ENCODE data around the gene CYTH4.

Gene CYTH4

GRCh38 chr22:37273126-37273845 is 9.0 kb upstream of the CYTH4 start:
- no peak for DNase-seq

DNA sequence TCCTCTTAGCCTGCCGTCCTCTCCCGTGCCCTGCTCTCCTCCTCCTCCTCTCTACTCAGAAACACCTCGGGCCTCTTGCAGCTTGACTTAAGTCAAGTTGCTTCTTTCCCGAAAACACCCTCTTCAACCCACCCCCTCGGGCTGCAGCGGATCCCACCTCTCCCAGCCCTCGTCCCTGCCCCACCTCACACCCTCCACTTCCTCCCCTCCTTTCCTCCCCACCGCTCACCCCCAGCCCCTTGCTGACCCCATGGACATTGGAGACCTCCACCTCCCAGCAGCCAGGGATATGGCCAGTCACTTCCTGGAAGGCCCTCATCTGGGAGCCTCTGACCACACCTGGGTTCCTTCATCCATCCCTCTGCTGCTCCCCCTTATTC is 8.5 kb upstream of the CYTH4 start:
- DNase-seq: no peak

DNA sequence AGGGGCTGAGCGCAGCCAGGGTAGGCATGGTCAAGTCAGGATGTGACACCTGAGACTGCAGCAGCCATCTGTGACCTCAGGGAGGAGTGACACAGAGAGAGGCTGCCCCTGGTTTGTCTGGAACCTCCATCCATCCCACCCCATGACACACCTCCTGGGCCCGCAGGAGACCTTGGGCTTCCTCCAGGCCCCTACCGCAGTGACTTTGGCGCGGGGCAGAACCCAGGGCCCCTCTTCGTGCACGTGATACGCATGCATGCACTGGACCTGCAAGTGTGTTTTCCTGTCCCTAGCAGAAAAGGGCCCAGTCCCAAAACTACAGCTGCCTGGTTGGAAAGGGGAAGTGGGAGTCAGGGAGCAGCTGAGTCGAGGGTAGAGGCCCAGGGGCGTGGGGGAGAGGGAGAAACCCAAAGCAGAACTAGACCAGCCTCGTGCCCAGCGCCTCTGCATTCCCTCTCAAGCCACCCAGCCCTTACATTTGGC is 7.9 kb upstream of the CYTH4 start:
- DNase-seq: peak; percentile 42

- no peak for DNase-seq
Observed at GRCh38 chr22:37275134-37275533, 7.2 kb upstream of the CYTH4 start.

GRCh38 chr22:37275622-37276021 is 6.7 kb upstream of the CYTH4 start:
- no peak for DNase-seq

- no peak for DNase-seq
Observed at GRCh38 chr22:37276776-37277175, 5.5 kb upstream of the CYTH4 start.

DNA sequence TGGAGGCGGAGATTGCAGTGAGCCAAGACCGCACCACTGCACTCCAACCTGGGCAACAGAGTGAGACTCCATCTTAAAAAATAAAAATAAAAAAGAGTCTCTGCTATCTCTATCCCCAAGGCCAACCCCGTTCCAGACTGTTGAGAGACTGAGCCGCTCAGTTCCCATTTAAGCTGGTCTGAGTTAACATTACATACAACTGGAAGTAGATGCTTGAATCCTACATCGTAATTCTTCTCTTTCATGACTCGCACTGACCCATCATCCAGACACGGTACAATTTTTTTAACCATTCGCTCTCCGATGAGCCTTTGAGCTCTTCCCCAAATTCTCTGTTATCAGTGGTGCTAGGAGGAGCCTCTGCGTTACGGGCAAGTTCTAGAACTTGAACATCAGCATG is 4.9 kb upstream of the CYTH4 start:
- no peak for DNase-seq

DNA sequence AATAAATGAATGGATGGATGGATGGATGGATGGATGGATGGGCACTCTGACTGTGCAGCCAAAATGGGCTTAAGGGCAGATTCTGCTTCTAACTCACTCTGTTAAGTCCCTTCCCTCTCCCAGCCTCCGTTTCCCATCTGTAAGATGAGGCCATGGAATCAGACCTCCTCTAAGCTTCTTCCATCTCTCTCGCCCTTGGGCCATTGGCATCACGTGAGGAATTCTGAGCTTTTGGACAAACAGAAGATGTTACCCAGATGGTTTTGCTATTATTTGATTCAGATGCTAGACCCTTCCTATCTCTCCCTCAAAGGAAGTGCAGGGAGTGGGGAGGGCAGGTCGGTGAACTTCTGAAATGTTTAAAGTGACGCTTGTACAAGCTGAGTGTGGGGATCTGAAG is 4.0 kb upstream of the CYTH4 start:
- no peak for DNase-seq

- DNase-seq: no peak
Observed at GRCh38 chr22:37279331-37280181, 2.8 kb upstream of the CYTH4 start.

- DNase-seq: no peak
Observed at GRCh38 chr22:37280718-37281117, 1.6 kb upstream of the CYTH4 start.

DNA sequence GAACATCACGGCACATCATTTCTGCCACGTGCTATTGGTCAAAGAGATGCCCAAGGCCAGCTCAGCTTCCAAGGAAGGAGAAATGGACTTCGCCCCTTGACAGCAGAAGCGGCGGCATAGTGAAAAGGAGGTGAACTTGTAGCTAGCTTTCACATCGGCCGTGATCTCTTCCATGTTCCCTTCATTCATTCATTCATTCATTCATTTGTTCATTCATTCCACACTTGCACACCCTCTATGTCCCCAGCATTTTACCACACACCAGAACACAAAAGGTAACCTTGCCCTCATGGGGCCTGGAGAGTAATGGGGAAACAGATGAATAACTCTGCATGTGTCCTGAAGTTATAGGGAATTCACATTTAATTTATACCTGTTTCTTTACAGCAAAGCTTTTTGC is 1.1 kb upstream of the CYTH4 start:
- DNase-seq: no peak

GRCh38 chr22:37281646-37282384 is 493 bp upstream of the CYTH4 start:
- no peak for DNase-seq

DNA sequence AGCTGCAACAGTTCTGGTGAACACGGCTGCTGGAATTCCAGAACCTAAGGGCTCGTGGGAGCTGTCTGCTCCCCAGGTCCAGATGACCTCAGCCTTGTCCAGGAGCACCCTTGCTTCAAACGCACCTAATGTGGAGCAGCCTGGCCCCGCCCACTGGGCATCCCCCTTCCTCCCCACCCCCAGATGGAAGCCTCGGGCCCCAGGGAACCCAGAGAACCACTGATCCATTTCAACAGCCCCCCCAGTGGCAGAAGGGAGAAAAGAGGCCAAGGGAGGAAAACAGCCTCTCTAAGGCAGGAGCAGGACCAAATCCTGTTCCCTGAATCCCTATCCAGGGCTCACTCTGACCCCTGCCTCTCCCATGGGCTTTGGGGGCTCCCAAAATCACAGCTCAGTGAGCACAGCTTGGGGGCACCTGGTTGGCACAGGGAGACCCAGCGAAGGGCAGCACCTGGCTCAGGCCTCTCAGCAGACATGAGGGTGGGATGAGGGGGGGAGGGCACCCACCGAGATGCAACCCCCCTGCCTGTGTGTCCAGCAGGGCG is 1.2 kb downstream of the CYTH4 start:
- DNase-seq: no peak

GRCh38 chr22:37284126-37284804 is 2.0 kb downstream of the CYTH4 start:
- DNase-seq: no peak

- peak; percentile 51 for DNase-seq
Observed at GRCh38 chr22:37284805-37285355, 2.6 kb downstream of the CYTH4 start.

- no peak for DNase-seq
Observed at GRCh38 chr22:37285937-37286336, 3.6 kb downstream of the CYTH4 start.

GRCh38 chr22:37287550-37287951 is 5.2 kb downstream of the CYTH4 start:
- DNase-seq: no peak

DNA sequence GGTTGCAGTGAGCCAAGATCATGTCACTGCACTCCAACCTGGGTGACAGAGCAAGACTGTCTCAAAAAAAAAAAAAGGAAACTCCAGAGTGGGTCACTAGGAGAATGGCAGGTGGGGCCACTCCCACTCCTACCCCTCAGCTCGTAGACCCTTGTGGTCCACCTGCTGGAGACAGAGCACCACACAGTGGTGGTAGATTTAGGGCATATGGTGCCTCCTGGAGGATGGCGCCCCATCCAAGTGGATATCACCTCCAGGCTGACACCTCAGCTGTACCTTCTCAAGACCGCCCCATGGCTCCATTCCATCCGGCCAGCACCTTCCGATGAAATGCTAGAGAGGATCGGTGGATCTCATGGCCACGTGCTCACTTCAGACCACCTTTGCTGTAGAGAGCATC is 6.2 kb downstream of the CYTH4 start:
- DNase-seq: no peak

- DNase-seq: no peak
Observed at GRCh38 chr22:37289156-37289735, 6.9 kb downstream of the CYTH4 start.

GRCh38 chr22:37290737-37291136 is 8.4 kb downstream of the CYTH4 start:
- no peak for DNase-seq

DNA sequence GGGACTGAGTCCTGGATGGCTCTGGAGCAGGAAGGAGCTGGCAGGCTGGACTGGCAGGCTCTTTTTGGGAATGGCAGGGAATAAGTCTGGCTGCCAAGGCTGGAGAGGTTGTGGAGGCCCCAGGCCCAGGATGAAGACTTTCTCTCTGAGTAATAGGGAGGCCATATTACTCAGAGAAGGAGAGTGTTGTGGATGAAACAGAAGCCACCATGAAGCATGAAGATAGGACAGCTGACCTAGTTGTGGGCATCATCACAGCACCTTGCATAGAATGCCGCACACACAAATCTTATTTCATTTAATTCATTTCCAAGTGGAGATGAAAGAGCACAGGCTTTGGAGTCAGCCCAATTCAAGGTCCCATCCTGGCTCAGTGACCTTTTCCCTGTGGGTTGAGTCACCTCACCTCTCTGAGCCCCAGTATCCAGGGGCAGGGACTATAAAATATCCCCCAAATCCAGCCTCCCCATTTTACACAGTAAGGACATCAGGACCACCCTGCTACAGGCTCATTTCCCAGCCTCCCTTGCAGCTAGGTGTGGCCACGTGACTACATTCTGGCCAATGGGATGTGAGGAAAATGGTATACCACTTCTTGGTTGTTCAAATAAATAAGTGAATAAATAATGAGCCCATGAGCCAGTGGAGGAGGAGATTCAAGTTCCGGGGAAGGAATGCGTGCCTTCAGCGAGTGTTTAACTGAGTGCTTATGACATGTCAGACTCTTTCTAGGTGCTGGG is 9.4 kb downstream of the CYTH4 start:
- no peak for DNase-seq
